ENCODE data around the gene NOG.

DNA sequence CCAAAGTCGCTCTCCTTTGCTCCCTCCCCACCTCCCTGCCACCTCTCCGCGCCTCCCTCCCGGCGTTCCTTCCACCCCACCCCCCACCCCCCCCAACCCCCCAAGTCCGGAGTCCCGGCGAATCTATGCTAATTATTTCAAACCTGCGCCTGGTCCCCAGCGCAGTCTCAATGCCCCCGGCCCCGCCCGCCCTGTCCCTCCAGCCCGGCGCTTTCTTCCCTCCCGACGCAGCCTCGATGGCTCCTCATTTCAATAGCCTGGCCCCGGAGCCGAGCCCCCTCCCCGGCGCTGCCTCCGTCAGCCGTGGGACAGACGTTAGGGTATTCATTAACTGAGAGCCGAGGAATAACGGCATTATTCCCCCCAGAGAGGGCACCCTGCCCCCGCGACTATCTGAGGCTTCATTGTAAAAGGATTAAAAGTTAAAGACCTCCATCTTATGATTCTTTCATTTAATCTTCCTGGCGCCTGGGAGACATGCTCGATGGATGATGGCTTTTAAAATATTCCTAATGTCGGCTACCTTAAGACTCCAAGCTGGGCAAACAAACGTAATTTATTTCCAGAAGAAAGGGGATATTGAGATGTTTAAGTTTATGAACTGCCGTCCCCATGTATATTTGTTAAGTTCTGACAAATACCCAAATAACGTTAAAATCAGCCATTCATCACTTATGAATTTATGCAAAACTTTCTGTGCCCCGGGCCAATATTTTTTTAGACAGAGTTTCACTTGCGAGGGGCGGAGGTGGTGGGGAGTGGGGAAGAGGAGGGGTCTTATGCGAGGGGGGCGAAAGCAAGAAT is 3.4 kb downstream of the NOG start:
- TF ChIP-seq, protein P1, sequence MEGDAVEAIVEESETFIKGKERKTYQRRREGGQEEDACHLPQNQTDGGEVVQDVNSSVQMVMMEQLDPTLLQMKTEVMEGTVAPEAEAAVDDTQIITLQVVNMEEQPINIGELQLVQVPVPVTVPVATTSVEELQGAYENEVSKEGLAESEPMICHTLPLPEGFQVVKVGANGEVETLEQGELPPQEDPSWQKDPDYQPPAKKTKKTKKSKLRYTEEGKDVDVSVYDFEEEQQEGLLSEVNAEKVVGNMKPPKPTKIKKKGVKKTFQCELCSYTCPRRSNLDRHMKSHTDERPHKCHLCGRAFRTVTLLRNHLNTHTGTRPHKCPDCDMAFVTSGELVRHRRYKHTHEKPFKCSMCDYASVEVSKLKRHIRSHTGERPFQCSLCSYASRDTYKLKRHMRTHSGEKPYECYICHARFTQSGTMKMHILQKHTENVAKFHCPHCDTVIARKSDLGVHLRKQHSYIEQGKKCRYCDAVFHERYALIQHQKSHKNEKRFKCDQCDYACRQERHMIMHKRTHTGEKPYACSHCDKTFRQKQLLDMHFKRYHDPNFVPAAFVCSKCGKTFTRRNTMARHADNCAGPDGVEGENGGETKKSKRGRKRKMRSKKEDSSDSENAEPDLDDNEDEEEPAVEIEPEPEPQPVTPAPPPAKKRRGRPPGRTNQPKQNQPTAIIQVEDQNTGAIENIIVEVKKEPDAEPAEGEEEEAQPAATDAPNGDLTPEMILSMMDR (IDR thresholded peaks at IDR 0.05) = no peak
- no peak for TF ChIP-seq EP300 (IDR thresholded peaks at IDR 0.05)

Measured in tibial nerve (tissue), 4 donors.